D721Med (cell line): Measurements from ENCODE around the gene APOB.

Source experiments
- DNase-seq: peaks from one replicate; pipeline ENCODE4 v3.0.0; 2011; ENCODE audit warnings: low spot score; ENCODE audit not compliant: insufficient read length
- FAIRE-seq: peaks from 2 replicates; lab custom pipeline; 2011; peaks lifted over from hg19 to GRCh38; lab: Jason Lieb, UNC
- TF ChIP-seq, protein P1 (sequence below): IDR thresholded peaks from 2 replicates; pipeline ENCODE4 v1.5.1; 2012; ENCODE audit warnings: mild to moderate bottlenecking, control low read depth; ENCODE audit not compliant: insufficient read depth; ENCODE audit errors: missing control alignments

Gene APOB

DNA sequence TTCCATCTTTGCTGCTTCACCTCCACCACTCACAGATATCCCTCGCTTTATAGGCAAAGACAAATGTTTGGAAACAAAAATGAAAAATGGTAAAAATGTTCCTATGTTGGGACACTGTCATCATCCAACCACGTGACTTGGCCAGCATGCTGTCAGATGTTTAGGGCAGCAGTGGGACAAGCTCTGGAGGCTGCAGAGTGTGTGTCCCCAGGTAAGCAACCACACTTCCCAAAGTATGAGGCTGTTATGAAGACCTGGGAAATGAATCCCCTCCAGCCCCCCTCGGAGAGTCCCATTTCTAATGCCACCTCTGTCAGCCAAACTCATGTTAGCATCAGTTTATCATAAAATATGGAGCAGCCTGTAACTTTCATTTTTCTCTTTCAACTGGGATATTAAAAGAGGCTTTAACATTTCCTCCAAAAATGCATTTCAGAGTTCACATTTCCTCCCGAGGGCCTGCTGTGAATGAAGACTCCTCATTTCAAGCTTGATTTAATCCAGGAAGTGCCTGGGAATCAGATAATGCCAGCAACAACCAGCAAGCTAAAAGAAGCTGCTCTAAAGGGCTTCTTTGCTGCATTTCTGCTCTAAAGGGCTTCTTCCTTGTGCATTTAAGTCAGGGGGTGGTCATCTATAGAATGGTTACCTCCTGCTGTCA, 66.2 kb downstream of the APOB start:
- DNase-seq (no peak), FAIRE-seq (no peak)
- TF ChIP-seq, protein P1, sequence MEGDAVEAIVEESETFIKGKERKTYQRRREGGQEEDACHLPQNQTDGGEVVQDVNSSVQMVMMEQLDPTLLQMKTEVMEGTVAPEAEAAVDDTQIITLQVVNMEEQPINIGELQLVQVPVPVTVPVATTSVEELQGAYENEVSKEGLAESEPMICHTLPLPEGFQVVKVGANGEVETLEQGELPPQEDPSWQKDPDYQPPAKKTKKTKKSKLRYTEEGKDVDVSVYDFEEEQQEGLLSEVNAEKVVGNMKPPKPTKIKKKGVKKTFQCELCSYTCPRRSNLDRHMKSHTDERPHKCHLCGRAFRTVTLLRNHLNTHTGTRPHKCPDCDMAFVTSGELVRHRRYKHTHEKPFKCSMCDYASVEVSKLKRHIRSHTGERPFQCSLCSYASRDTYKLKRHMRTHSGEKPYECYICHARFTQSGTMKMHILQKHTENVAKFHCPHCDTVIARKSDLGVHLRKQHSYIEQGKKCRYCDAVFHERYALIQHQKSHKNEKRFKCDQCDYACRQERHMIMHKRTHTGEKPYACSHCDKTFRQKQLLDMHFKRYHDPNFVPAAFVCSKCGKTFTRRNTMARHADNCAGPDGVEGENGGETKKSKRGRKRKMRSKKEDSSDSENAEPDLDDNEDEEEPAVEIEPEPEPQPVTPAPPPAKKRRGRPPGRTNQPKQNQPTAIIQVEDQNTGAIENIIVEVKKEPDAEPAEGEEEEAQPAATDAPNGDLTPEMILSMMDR, result no peak

DNA sequence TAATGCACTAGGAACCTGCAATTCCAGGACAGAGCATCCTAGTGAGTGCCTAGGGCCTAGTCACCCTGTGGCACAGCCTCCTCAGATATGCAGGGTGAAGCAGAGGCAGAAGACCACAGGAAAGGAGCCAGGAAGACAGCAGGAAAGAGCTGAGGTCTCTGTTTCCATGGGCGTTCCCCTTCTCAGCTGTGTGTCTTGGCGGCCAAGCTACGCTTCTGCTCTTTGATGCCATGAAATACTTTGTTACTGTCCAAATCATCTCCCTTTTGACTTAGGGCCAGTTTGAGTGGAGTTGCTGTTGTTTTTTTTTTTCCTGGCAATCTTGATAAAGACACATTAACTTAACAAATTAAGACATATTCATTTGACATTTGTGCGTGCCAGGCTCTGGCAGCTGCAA, 67.3 kb downstream of the APOB start:
- FAIRE-seq, result no peak
- DNase-seq, result no peak
- TF ChIP-seq, protein P1, result no peak

DNA sequence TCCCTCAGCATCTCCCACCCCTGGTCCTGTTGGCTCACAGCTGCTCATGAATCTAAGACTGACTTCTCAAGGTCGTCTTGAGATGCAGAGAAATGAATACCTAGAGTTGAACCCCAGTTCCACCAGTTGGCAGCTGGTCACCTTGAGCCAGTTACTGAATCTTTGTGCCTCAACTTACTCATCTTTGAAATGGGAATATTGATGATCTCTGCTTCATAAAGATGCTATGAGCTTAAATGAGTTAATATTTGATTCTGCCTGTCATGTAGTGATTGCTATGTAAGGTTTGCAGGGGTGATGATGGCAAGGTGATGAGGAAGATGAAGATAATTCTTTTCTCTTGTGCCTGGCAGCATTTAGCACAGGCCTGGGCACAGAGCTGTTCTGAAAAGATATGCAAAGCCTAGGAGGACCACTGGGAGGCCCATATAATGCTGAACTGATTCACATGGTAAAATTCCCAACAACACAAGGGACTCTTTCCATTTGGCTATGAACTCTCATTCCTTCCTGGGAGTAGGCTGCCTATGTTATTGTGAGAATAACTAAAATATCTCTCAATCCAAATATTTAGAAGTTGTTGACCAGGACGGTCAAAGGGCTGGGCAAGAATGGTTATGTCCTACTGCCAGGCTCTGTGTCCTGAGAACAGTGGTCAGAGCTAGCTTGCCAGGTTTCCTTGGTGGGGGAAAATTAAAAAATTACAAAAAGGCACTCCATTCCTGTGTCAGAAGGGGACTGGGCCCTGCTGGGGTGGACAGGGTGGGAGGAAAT, 70.9 kb downstream of the APOB start:
- FAIRE-seq, result no peak
- TF ChIP-seq, protein P1, result no peak
- DNase-seq, result no peak

DNA sequence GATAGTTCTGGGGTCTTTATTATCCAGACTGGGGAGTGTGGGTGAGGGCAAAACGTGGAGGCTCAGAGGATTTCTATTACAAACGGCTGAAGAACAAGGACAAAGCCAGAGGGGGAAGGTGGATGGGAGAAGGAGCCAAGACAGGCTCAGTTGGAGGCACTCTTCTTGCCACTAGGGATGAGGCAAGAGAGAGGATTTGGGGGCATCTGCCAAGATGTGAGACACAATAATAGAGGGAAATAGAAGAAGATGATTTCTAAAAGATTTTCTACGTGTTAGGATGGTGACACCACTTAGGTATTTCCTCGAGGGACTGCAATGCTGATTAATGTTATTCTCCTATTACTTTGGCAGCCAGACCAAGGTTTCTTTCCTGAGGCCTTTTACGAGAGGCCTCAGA, 71.8 kb downstream of the APOB start:
- TF ChIP-seq, protein P1, result no peak
- DNase-seq (no peak), FAIRE-seq (no peak)

DNA sequence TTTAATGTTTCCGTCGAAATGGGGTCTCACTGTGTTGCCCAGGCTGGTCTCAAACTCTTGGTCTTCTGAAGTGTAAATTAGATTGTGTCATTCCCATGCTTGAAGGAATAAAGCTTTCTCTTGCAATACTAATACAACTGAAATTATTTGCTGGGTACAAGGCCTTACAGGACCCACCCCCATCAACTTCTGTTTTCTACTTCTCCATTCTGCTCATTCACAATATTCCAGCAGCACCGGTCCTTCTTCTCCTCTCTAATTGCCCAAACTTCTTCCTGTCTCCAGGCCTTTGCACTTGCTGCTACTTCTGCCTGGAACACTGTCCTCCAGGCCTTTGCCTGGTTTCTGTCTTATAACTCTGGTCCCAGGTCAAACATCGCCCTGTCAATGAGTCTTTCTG, 73.8 kb downstream of the APOB start:
- TF ChIP-seq, protein P1, result no peak
- DNase-seq, result no peak
- FAIRE-seq, result no peak

DNA sequence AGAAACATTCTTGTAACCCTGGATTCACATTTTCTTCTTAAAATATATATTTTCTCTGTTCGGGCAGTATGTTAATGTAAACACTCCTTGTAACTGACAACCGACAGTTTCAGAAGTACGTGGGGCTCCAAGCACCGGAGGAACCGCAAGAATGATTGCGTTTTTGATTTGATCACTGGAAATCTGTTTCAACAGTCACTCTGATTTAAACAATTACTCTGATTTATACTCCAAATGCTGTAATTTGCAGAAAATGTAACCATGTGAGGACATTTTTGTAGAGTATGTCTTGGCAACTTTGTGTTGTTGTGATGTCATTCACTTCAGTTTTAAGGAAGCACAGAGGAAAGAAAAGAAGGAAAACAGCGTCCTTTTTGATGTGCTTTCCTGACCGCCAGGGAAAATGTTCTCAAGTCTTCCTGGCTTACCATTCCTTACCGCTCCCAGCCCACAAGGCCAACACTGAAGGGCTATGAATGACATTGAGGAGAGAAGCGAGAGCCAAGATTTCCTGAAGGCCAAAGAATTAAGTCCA, 77.7 kb downstream of the APOB start:
- DNase-seq, result no peak
- no peak for FAIRE-seq
- TF ChIP-seq, protein P1, result no peak

DNA sequence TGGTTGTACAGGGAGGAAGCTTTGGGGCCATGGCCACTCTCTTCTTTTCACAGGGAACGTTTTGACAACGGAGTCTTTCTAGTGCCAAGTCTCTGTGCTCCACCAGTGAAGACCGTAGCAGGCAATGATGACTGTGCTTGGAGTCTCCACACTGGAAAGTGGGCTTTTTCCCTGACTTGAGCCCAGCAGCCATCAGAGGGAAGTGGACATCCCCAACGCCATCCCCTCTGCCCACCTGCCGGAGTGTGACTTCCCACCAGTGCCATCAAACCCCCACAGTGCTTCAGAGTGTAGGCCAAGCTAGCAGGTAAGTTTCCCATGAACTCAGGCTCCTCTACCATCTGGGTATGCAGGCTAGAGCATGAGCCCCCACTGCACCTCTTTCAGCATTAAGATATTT, 78.7 kb downstream of the APOB start:
- DNase-seq, result no peak
- TF ChIP-seq, protein P1, result no peak
- no peak for FAIRE-seq
